GM23248 (cell line): ENCODE data around the gene CHN2.

Experiments used
- EZH2 ChIP-seq: fragments of 200-600 bp; sonication (generic); IDR thresholded peaks from 2 replicates; pipeline ENCODE4 v1.6.1; 2018; ENCODE audit warnings: antibody characterized with exemption, mild to moderate bottlenecking; ENCODE audit not compliant: insufficient read depth, poor library complexity, severe bottlenecking
- EZH2phosphoT487 ChIP-seq: fragments of 200-600 bp; sonication (generic); IDR thresholded peaks from 2 replicates; pipeline ENCODE4 v1.6.1; 2018; ENCODE audit warnings: antibody characterized with exemption, moderate library complexity, mild to moderate bottlenecking, low read depth; ENCODE audit not compliant: insufficient read depth

DNA sequence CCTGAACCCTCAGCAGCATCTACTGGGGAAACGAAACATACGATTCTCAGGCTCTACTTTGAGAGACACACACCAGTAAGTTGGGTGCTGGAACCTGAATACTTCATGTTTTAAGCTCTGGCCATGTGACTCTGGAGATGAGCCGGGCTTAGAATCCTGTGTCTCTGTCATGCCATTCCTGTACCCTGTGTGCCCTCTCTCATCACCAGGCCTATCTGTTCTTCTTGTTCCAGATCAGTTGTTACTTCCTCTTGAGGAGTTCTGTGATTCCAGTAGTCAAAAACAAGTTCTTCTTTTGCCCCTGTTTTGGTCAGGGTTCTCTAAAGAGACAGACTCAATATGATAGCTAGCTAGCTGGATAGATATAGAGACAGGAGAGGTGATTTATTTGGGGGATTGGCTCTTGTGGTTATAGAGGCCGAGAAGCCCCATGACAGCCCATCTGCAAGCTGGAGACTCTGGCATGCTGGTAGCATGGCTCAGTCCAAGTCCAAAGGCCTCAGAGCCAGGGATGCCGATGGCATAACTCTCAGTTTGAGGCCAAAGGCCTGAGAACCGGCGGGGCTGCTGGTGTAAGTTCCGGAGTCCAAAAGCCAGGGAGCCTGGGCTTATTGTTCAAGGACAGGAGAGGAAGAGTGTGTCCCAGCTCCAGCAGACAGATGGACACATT is 54.3 kb downstream of the CHN2 start:
- TF ChIP-seq EZH2 = no peak
- TF ChIP-seq EZH2phosphoT487 = no peak
